CD4-positive, alpha-beta T cell treated with Interleukin-1 beta for 1 hour (primary cell): Measurements from ENCODE around the gene RFX1.

Experiments
- DNase-seq, 2 donors: peaks; one replicate each; pipeline ENCODE4 v3.0.0-alpha.2; 2020 to 2022

Gene RFX1

DNA sequence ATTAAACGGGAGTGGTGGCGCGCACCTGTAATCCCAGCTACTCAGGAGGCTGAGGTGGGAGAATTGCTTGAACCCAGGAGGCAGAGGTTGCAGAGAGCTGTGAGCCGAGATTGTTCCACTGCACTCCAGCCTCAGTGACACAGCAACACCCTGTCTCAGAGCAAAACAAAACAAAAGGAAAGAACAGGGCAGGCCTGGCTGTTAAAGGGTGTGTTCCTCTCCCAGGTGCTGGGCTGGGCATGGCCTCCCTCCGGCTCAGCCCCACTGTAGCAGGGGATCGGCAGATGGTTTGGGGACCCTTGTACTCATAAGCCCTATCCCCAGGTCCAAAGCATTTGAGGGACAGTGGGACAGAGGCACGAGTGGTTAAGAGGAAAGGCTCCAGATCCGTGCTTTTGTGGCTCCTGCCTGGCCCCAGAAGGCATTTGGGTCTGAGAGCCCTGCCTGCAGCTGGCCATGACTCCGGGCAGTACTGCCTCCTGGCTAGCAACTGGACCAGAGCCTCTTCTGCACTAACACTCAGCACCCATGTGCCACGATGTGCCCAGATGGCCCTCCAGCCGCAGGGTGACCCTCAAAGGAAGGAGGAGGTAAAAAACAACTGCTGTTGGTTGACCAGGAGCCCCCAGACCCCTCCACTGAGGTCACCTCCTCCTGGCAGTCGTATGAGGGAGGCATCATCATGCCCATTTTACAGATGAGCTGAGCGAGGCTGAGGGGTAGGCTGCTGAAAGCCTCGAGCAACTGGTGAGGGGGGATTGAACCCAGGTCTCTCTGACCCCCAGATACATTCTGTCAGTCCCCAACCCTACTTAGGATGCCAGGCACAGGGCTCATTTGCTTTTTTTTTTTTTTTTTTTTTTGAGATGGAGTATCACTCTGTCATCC lies 10.0 kb downstream of the RFX1 start:
- DNase-seq, result no peak

DNA sequence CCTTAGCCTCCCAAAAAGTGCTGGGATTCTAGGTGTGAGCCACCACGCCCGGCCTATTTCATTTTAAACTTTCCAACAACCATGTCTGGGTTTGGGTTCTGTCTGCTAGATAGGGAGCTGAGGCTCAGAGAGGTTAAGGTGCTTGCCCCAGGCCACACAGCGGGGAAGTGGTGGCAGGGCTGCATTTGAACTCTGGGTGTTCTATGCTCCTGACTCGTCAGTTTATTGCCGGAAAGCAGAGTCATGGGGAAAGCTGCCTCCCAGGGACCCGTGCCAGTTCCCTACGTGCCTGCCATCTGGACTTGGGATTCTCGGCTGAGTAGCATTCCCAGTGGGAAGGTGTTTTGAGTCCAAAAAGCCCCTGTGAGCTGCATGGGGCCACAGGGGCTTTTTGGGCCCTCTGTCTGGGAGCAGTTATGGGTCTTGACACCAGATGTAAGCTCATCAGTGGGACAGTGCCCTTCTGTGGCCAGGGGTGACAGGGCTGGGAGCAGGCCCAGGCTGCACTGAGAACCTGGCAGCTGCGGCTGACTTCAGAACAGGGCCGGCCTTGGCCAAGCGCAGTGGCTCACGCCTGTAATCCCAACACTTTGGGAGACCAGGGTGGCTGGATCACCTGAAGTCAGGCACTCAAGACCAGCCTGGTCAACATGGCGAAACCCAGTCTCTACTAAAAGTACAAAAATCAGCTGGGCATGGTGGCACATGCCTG lies 10.9 kb downstream of the RFX1 start:
- DNase-seq, result no peak

DNA sequence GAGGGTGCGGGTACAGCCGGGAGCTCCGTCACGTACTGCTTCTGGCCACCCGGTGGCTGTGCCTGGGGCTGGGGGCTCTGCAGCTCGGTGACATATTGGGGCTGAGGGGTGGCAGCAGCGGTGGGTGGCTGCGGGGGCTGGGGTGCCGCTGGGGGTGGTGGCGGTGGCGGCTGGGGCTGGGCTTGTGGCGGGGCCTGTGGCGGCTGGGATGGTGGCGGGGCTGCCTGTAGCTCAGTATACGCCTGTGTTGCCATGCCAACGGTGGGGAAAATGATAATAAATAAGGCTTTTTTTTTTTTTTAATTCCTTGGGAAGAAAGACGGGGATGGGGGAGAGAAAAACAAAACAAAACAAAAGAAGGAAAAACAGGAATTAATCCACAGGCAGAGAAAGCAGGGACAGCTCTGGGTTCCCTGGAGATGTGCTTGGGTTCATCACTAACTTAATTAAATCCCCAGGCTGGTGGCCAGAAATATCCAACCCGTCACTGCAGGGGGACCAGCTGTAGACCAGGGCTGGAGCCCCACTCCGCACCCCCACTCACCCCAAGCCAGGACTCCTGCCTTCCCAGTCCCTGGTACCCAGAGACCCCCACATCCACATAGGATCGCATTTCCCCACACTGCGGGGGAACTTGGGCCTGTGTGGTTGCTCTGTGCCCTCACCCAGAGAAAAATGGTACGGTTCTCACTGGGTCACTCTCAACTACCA lies 12.4 kb downstream of the RFX1 start:
- no peak for DNase-seq

DNA sequence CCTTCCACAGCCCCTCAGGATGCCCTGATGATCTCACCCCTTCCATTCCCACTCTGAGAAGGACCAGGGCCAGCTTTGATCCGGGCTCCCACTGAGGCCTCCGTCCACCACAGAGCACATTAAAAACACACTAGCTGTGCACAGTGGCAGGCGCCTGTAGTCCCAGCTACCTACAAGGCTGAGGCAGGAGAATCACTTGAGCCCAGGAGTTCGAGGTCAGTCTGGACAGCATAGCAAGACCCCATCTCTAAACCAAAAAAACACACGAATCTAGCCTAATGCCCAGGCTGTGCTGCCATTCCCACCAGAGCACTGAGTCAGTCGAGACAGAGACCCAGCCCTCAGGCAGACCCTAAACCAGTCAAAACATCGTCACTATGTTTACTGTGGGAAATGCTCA lies 14.1 kb downstream of the RFX1 start:
- DNase-seq, result no peak

DNA sequence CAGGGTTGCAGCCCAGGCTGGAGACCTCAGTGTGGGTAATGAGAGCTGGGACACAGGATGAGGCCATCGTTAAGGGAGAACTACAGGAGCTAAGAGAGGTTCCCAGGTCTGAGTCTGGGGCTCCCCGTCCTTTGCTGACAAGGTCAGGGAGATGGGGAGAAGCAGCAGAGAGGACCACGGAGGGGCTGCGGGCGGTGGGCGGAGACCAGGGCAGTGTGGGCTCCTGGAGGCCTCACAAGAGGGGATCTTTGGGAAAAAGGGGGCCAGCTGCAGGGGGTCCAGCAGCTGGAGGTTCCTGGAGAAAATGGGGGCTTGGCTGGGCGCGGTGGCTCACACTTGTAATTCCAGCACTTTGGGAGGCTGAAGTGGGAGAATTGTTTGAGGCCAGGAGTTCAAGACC lies 16.0 kb downstream of the RFX1 start:
- no peak for DNase-seq

DNA sequence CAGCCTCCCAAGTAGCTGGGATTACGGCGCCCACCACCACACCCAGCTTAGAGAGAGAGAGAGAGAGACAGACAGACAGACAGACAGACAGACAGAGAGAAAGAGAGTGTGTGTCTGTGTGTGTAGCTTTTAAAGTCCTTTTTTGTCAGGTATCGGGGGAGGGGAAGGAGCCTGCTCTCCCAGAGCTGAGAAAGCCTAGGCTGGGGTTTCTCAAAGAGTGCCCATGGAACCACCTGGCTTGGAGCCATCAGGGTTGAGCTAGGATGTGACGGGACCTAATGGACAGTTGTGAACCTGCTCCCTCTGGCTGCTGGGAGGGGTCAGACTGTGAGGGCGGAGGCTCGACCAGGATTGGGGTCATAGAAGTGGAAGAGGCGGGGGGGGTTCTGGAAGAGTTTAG lies 16.6 kb downstream of the RFX1 start:
- DNase-seq, result no peak

DNA sequence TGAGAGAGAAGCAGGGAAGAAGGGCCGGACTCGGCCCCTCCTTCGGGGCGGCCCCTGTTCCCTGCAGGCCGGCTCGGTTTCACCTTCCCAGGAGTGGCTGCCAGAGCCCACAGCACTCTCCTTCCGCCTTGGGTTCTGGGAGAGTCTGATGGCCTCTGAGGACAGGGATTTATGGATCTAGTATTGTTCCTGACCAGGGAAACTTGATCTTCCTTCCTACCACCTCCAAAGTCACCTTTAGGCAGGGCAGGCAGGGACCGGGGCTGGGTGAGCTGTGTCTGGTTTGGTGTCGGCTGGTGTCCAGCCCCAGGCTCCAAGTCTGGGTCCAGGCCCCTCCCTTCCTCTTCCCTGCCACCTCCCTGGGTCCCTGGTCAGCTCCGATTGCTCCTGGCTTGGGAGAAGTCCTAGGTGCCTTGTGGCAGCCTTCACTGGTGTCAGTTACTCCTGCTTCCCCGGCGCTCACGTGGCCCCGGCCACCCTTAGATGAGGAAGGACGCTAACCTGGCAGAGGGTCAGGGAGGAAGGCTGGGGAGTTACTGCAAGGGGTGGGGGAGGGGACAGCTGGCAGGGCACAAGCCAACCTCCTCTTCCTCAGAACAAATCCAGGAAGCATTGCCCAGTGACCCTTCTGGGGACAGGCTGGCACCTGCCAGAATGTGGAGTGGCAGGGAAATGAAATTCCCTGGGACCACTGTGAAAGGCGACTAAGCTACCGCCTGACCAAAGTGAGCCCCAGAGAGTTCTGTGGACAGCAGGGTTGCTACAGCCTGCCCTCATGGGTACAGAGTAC lies 18.8 kb downstream of the RFX1 start:
- DNase-seq, result peak in 1 of 2 donors; percentile 26

DNA sequence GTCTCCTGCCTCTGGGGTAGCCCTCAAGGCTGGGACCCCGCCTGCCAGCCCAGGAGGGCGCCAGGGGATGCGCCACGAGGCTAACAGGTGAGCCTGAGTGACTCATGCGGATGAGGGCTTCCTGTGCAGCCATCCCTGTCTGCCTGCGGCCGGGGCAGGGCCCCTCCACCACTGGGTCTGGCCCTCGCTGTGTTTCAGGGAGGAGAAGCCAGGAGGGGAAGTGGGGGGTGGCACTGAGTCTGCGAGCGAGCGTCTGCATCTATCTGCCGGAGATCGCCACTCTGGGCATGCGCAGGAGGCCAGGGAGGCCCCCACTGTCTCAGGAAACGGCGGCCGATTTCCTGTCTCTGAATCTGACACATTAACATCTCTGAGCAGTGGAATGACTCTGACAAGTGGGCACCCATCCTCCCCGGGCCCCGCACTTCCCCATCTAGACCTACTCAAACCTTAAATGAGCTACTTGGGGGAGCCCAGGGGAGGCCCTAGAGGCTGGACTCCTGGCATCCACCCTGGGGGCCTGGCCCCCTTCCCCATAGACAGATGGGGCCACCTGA lies 19.7 kb downstream of the RFX1 start:
- peak; percentile 98 for DNase-seq

DNA sequence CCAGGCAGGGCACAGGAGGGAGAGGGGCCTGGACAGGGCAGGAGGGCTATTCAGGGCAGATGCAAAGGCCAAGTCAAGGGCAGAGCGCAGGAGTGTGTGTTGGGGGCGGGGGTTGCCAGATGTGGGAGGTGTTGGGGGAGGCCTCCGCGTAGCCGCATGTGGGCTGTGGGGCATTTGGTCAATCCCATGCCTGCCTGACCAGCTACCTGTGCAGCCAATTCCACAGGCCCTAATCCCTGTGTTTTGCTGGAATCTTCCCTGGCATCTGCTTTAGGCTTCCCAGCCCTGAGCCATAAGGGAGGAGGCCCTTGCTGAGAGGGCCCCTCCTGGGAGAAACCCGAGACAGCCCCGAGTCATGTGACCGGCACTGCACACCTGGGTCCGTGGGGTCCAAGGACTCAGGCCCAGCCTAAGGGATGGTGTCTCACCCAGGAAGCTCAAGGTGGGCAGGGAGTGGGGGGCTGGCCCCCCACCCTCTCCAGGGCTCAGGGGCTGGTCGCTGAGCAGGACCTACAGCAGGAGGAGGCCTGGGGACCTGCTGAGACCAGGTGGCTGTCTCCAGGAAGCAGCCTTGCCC lies 20.3 kb downstream of the RFX1 start:
- DNase-seq, result no peak

DNA sequence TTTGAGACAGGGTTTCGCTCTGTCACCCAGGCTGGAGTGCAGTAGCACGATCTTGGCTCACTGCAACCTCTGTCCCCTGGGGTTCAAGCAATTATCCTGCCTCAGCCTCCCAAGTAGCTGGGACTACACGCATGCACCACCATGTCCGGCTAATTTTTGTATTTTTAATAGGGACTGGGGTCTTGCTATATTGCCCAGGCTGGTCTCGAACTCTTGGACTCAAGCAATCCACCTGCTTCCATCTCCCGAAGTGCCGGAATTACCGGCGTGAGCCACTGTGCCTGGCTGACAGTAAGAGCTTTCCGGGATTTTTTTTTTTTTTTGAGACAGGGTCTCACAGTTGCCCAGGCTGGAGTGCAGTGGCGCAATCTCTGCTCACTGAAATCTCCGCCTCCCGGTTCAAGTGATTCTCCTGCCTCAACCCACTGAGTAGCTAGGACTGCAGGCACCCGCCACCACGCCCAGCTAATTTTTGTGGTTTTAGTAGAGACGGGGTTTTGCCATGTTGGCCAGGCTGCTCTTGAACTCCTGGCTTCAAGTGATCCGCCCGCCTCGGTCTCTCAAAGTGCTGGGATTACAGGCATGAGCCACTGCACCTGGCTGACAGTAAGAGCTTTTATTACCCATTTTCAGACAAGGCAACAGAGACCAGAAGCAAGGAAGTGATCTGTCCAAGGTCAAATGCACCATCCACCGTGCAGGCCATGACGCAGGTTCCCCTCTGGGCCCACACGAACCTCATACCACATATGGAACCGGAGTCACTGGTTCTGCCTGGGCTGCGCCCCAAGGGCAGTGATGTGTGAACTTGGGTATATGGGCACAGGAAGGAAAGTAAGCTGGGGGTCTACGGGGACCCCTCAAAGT lies 21.0 kb downstream of the RFX1 start:
- peak; percentile 39 to 63 for DNase-seq

DNA sequence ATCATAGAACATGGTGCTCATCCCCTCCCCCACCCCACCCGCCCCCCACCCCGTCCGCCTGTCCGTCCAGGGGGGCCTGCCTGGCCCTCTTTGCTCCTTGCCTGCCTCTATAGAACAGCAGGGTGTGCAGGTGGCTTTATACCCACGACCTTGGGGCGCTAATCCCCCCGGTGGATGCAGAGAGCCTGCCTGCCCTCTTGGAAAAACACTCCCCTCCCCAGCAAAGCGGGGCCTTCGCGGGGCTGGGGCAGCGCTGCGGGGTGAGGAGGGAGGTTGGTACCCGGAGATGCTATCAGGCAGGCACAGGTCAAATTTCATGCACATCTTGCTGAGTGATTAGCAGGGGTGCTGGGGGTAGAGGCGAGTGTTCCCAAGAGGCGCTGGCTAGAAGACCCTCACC lies 21.9 kb downstream of the RFX1 start:
- no peak for DNase-seq

DNA sequence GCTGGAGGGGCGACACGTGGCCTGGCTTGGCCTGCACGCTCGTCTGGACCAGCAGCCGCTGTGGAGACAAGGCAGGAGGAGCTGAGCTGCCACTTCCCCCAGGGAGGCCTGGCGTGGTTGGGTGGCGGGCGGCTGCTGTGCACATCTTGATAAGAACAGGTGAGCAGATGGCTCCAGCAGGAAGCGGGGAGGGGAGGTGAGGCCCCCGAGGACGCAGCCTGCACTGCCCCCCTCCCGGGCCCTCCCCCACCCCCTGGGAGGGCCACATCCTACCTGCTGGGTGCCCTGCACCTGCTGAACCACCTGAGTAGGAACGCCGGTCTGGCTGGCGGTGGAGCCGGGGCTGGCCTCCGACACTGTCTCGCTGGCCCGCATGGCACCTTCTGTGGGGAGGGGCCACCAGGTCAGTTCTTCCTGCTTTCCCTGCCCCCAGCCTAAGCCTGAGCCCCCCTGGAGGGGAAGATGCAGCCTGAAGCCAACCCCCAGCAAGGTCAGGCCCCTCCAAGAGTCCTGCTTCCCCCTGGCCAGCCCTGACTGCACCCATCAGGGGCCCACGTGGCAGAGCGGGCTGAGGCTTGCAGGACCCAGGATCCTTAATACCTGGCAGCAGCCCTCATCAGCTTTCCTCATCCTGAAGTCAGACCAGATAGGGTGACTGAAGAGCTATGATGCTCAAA lies 22.8 kb downstream of the RFX1 start:
- peak; percentile 43 to 46 for DNase-seq

DNA sequence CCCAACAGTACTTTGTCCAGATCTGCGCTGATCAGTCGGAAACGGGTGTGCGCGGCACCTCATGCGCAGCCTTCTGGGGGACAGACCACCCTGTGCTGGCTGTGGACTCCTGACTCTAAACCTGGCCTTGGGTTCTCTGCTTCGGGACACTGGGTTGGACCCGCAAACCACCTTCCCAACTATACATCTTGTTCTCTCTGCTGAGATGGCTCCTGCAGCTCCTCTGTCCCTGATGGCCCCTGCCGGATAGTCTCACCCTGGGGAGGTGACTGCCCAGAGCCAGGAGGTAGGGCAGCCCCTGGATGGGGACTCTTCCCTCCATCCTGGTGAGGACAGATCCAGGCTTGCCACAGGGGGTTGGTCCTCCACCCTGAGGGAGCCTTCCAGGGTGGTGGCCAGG lies 23.3 kb downstream of the RFX1 start:
- DNase-seq, result no peak

DNA sequence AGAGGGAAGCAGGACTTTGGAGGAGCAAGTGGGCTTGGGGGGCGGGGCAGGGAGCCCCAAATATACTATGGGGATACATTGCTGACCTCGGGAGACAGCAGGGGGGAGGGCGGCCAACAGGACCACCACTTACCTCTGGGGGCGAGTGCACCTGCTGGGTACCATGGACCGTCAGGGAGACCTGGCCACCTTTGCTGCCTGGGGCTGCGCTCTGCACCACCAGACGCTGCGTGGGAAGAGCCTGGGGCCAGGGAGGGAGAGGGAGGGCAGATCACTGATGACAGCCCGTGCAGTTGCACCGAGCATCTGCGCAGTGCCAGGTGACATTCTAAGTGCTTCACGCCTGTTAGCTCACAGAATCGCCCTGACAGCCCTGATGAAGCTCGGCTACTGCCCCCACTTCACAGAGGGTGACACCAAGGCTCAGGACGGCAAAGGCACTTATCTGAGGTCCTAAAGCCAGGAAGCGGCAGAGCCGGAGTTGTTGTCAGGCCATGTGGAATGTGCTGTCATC lies 24.1 kb downstream of the RFX1 start:
- DNase-seq, result no peak

DNA sequence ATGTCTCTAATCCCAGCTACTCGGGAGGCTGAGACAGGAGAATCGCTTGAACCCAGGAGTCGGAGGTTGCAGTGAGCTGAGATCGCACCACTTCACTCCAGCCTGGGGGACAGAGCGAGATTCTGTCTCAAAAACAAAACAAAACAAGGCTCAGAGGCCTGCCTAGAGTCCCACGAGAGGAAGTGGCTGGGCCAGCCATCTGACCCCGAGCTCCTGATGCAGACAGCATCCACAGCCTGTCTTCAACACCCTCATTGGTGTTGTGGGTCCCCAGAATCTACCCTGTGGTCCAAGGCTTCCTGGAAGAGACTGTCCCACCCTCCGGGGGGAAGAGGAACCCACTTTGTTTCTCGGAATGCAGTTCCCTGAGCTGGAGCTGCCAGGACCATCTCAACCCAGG lies 24.7 kb downstream of the RFX1 start:
- no peak for DNase-seq

DNA sequence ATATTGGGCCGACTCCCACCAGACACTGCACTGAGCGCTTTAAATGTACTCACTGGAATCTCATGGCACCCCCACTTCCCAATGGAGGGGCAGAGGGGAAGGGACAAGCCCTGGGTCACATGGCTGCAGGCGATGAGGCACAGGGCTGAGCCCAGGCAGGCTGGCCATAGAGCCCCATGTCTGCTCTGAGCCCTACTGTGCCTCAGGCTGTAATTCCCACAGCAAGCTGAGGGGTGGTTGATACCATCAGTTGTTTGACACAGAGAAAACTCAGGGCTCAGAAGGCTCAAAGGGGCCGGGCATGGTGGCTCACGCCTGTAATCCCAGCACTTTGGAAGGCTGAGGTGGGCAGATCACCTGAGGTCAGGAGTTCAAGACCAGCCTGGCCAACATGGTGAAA lies 25.1 kb downstream of the RFX1 start:
- DNase-seq, result no peak

DNA sequence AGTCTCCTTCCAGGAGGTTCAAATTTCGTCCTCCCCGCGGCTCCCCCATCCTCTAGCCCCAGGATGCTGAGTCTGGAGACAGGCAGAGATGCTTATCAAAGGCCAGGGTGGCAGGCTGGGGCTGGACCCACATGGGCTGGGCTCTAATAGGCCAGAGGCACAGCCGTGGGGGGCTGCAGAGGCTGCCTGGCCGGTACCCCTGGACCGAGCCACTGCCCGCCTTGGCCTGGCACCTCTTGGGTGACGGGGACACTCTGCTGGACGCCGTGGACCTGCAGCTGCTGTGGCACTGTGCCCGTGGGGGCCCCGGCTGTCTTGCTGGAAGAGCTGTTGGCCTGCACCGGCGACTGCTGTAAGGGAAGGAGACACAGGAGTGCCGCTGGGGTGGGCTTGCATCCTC lies 25.8 kb downstream of the RFX1 start:
- DNase-seq, result no peak

DNA sequence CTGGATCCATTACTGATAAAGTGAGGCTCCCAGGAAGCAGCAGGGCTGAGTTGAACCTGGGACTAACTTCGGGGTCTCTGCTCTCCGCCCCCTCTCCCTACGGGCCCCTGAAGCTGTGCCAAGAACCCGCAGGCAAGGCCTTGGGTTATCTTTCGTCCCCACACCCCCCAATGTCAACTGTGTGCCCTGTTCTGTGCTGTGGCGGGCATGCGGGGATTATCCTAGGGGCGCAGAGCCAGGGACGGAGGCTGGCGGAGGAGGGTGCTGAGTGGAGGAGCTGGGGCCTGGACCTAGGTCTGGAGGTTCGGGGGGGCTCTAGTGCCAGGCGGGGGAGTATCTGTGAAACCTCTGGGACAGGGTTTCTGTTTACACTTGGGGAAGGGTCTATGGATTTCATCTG lies 26.4 kb downstream of the RFX1 start:
- DNase-seq, result no peak

DNA sequence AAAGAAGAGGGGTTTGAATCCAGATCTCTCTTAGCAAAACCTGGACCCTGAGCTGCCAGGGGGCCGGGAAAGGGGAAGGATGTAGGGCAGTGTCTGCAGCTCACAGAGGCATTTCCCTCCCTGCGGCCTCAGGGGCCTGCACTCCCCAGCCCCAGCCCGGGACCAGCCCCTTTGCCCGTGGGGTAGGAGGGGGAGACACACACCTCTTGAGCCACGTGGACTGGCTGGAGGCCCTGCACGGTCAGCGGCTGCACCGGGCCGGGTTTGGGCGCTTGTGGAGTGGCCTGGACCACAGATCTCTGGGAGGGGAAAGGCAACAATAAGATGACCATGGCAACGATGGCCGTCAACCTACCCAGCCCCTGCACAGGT lies 26.9 kb downstream of the RFX1 start:
- DNase-seq, result no peak
